ENCODE data around the gene FA2H. TPM values are rescaled to one million over a fixed set of nuclear protein-coding genes. Genes with fewer than 3 reads are reported as not detected.
A peak's percentile ranks its signal among the peaks of the same experiment; 100 is the strongest.

The FA2H gene
- total RNA-seq, 1 donor from 2014 or later, result not detected

- DNase-seq (ENCODE audit: low read depth, low spot score), result no peak
- TF ChIP-seq CTCF (conservative IDR thresholded peaks at IDR 0.05), result no peak
- Mint-ChIP-seq H3K27me3 (ENCODE audit: low read depth) (peaks cover 21% of the 10 kb centered on the region), H3K27ac (ENCODE audit: unreplicated experiment) (no peak overlapping the region), H3K4me1 (peaks cover 5% of the 10 kb centered on the region), H3K4me3 (no peak overlapping the region), H3K36me3 (ENCODE audit: low read depth) (no peaks in the 10 kb centered on the region), H3K9me3 (no peaks in the 10 kb centered on the region)
Measured at GRCh38 chr16:74691093-74691855, 83.3 kb downstream of the FA2H start.

GRCh38 chr16:74682556-74682955 lies 92.1 kb downstream of the FA2H start:
- TF ChIP-seq CTCF (conservative IDR thresholded peaks at IDR 0.05), result no peak
- Mint-ChIP-seq H3K4me1 (peaks cover 15% of the 10 kb centered on the region), H3K27ac (ENCODE audit: unreplicated experiment) (no peak overlapping the region), H3K9me3 (no peaks in the 10 kb centered on the region), H3K27me3 (ENCODE audit: low read depth) (no peaks in the 10 kb centered on the region), H3K36me3 (ENCODE audit: low read depth) (no peaks in the 10 kb centered on the region), H3K4me3 (no peak overlapping the region)
- no peak for DNase-seq (ENCODE audit: low read depth, low spot score)

GRCh38 chr16:74680681-74681080 lies 93.9 kb downstream of the FA2H start:
- Mint-ChIP-seq H3K27me3 (ENCODE audit: low read depth) (peaks cover 2% of the 10 kb centered on the region), H3K4me3 (no peak overlapping the region), H3K27ac (ENCODE audit: unreplicated experiment) (no peak overlapping the region), H3K36me3 (ENCODE audit: low read depth) (no peaks in the 10 kb centered on the region), H3K9me3 (no peaks in the 10 kb centered on the region), H3K4me1 (peaks cover 15% of the 10 kb centered on the region)
- no peak for TF ChIP-seq CTCF (conservative IDR thresholded peaks at IDR 0.05)
- DNase-seq (ENCODE audit: low read depth, low spot score), result no peak

- Mint-ChIP-seq H3K27ac (ENCODE audit: unreplicated experiment) (no peak overlapping the region), H3K4me1 (peaks cover 15% of the 10 kb centered on the region), H3K27me3 (ENCODE audit: low read depth) (peaks cover 4% of the 10 kb centered on the region), H3K4me3 (peak overlapping the region; percentile 10), H3K9me3 (no peaks in the 10 kb centered on the region), H3K36me3 (ENCODE audit: low read depth) (no peaks in the 10 kb centered on the region)
- no peak for TF ChIP-seq CTCF (conservative IDR thresholded peaks at IDR 0.05)
- DNase-seq (ENCODE audit: low read depth, low spot score), result no peak
Measured at GRCh38 chr16:74679983-74680382, 94.6 kb downstream of the FA2H start.

GRCh38 chr16:74677868-74678267 lies 96.8 kb downstream of the FA2H start:
- no peak for DNase-seq (ENCODE audit: low read depth, low spot score)
- H3K27ac Mint-ChIP-seq (ENCODE audit: unreplicated experiment), result no peak overlapping the region
- no peak for TF ChIP-seq CTCF (conservative IDR thresholded peaks at IDR 0.05)
- H3K9me3 Mint-ChIP-seq, result no peaks in the 10 kb centered on the region
- H3K36me3 Mint-ChIP-seq (ENCODE audit: low read depth), result no peaks in the 10 kb centered on the region
- H3K27me3 Mint-ChIP-seq (ENCODE audit: low read depth), result peaks cover 6% of the 10 kb centered on the region
- H3K4me3 Mint-ChIP-seq, result no peak overlapping the region
- H3K4me1 Mint-ChIP-seq, result peaks cover 15% of the 10 kb centered on the region
